HL-60 (cell line): ENCODE measurements around the gene CACUL1.
"Not testable (repeated sequence)": the region's sequence is repeated elsewhere in the genome, so short reads cannot be mapped to it uniquely, and the experiment has no call there.

Experiments used
- SPI1 ChIP-seq: IDR thresholded peaks from 2 replicates; pipeline ENCODE4 v1.6.1; 2012; ENCODE audit warnings: low read depth, mild to moderate bottlenecking, borderline replicate concordance
- TF ChIP-seq, protein P1 (sequence below): IDR thresholded peaks from one replicate; pipeline ENCODE4 v1.5.1; 2011; ENCODE audit warnings: low read length, control low read depth, inconsistent platforms; ENCODE audit not compliant: insufficient read depth

- TF ChIP-seq, protein P1, sequence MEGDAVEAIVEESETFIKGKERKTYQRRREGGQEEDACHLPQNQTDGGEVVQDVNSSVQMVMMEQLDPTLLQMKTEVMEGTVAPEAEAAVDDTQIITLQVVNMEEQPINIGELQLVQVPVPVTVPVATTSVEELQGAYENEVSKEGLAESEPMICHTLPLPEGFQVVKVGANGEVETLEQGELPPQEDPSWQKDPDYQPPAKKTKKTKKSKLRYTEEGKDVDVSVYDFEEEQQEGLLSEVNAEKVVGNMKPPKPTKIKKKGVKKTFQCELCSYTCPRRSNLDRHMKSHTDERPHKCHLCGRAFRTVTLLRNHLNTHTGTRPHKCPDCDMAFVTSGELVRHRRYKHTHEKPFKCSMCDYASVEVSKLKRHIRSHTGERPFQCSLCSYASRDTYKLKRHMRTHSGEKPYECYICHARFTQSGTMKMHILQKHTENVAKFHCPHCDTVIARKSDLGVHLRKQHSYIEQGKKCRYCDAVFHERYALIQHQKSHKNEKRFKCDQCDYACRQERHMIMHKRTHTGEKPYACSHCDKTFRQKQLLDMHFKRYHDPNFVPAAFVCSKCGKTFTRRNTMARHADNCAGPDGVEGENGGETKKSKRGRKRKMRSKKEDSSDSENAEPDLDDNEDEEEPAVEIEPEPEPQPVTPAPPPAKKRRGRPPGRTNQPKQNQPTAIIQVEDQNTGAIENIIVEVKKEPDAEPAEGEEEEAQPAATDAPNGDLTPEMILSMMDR = not testable (repeated sequence)
- TF ChIP-seq SPI1 = not testable (repeated sequence)
These were observed 109.5 kb downstream of the CACUL1 start for GRCh38 chr10:118645294-118645693.
